ENCODE data around the gene SNX24.

GRCh38 chr5:122874179-122874875 lies 28.9 kb downstream of the SNX24 start:
- no peak for TF ChIP-seq CTCF (conservative IDR thresholded peaks at IDR 0.05; ENCODE audit: low read depth, low read length)
- no peak for TF ChIP-seq EZH2 (IDR thresholded peaks at IDR 0.05; ENCODE audit: low read length, unreplicated experiment)
- no peak for TF ChIP-seq EZH2phosphoT487 (IDR thresholded peaks at IDR 0.05; ENCODE audit: borderline replicate concordance, low read length)

All from PC-3 (cell line).